Stimulated activated CD8-positive, alpha-beta memory T cell treated with anti-CD3 and anti-CD28 coated beads, Interleukin-4, amount 100 ng/mL, for 48 hours (primary cell): Measurements from ENCODE around the gene ARHGAP23.

Source experiments
- DNase-seq: peaks from one replicate; pipeline ENCODE4 v3.0.0-alpha.2; 2020

ARHGAP23 gene

DNA sequence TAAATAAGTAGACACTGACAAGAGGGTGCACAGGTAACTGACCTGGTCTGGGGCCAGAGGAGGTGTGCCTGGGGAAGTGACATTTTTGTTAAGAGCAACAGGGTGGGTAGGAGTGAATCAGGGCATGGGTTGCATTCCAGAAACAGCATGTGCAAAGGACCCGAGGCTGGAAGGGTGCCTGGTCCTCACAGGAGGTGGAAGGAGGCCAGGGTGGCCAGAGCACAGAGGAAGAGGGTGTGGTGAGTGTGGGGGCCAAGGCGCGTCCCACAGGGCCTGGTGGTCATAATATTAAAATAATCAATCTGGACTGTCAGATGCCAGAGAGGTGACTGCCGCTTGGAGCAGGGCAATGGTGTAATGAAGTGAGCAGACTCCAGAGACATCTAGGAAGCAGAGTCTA lies 14.3 kb downstream of the ARHGAP23 start:
- no peak for DNase-seq

DNA sequence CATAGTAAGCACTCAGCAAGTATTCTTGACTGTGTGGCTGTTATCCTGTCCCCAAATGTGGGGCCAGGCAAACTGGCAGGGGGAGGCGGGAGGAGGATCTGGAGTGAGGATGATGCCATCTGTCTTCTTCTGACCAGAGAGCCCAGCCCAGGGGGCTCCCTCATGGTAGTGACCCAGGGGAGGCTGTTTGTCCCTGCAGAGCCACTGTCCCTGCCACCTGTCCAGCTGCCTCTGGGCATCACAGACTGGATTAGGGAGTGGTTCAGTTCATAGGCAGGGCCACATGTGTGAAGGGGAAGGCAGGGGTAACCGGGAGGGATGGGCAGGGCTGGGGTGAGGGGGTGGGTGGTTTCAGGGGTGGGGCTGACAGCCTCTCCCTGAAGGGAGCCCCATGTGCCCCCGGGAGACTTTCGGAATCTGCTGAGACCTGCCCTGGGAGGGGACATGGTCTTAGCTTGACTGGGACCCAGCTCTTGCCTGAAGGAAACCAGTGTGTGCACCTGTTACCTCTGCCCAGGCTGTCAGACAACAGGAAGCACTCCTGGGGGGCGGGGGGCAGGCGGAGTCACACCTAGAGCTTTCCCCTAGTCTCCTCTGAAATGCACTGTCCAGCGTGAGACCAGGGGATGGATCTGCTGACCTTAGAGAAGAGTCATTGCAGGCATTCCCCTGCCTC lies 15.2 kb downstream of the ARHGAP23 start:
- no peak for DNase-seq

DNA sequence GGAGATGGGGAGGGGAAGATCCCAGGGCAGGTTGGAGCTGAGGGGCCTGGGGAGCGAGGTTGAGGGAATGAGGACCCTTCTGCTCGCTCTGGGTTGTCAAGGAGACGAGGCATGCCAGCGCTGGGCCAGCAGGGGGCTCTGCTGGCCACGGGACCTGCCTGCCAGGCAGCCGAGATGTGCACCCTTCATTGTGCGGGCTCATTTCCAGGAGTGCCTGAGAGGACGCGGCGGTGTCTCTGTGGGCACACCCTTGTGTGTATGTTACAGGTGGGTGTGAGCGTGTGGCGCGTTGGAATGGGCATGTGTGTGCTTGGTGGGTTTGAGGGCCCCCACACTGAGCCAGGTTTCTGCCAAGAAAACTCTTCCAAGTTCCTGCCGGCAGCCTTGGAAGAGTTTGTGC lies 15.9 kb downstream of the ARHGAP23 start:
- DNase-seq: peak; percentile 74

DNA sequence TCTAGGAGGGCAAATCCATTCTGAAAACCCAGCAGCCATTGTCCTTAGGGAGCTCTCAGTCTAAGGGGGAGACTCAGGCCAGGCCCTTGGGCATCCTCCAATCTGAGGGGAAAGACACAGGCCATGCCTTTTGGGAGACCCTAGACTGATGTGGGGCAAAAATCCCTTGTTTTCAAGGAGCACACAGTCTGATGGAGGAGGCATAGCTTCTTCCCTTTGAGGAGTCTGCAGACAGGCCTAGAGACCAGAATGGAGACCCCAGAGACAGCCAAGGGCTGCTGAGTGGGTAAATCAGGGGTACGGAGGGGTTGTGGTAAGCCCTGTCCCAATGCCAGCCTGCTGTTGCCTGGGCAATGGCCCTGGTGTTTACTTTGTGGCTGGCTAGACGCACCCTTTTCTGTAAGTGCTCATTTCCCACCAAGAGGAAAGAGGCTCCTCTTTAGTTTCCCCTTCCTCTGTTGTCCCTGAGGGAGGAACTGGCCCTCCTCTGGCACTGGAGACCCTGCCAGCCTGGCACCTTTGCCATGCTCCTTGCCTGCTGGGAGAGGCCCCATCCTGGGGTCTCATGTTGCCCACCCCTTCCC lies 19.3 kb downstream of the ARHGAP23 start:
- no peak for DNase-seq

DNA sequence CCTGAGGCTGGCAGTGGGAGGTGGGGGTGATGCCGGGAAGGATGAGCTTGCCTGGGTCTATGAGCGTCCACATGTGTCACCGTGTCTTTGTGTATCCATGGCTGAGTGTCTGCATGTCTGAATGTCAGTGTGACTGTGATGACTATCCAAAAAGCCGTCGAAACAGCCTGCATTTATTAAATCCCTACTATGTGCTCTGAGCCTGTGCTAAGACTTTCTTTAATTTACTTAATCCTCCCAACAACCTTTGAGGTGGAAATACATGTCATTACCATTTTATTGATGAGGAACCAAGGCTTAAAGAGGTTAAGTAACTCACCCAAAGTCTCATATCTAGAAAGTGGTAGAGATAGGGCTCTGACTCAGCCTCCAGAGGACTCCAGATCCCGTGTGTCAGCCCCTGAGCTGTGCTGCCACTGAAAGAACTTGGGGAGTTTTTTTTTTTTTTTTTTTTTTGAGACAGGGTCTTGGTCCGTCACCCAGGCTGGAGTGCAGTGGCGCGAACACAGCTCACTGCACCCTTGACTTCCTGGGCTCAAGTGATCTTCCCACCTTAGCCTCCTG lies 20.0 kb downstream of the ARHGAP23 start:
- no peak for DNase-seq

DNA sequence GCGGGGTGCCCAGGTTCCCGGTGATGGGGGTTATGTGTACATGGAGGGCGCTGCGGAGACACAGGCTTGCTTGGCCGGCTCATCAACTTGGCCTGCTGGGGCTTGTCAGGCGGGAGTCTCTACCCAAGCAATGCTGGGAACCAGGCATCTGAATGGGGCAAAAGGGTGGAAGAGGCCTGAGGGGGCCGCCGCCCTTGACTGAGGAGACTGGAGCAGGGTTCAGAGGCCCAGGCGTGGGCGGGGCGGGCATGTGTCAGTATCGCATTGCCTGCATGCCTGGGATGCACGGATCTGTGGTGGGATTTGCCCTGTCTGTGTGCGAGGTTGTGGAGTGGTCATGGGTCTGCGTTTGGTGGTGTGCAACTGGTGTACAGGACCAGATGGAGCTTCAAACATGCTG lies 21.1 kb downstream of the ARHGAP23 start:
- no peak for DNase-seq

DNA sequence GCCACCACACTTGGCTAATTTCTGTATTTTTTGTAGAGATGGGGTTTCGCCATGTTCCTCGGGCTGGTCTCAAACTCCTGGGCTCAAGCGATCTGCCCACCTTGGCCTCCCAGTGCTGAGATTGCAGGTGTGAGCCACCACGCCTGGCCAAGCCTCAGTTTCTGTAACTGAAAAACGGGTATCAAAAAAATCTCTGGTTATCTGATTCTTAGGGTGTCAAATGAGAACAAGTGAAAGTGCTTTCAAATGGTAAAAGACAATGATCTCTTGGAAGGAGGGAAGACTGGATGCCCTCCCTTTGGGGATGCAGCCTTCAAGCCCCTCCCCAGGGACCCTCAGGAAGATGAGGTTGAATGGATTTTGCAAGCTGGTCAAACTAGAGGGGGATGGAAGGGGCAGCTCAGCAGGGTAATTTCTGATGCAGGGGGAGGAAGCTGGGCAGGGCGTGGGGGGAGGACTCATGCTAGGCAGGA lies 22.3 kb downstream of the ARHGAP23 start:
- DNase-seq: no peak

DNA sequence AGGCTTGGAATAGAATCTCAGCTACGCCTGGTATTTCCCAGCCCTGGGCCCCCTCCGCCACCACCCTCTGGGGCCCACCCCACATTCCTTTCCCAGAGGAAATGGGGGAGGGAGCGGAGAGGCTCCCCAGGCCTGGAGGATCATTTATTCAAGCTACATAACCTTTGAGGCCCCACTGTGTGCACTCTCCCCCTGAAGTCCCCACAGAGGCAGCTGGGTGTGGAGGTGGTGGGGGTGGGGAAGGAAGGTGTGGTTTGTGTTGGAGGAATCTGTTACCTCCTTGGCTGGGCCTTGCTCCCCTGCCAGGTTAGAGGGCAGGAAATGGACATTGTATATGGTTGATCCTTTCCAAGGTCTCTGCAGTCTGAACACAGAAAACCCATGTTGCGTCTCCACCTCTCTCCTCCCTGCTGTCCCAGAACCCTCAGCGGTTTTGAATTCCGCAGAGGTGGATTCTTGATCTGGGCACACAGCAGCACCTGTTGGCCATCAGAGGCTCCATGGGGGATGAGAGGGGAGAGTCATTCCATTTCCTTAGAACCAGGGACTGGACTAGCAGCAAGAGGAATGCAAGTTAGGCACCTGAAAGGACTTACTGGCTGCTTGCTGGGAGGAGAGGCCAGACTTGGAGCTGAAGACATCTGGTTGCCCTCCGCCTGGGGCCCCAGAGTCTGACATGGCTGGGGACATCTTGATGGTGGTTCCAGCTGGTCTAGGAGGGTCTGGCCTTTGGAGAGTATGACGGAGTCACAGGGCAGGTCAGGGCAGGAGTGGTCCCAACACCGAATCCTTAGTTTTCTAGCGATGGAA lies 23.0 kb downstream of the ARHGAP23 start:
- no peak for DNase-seq

DNA sequence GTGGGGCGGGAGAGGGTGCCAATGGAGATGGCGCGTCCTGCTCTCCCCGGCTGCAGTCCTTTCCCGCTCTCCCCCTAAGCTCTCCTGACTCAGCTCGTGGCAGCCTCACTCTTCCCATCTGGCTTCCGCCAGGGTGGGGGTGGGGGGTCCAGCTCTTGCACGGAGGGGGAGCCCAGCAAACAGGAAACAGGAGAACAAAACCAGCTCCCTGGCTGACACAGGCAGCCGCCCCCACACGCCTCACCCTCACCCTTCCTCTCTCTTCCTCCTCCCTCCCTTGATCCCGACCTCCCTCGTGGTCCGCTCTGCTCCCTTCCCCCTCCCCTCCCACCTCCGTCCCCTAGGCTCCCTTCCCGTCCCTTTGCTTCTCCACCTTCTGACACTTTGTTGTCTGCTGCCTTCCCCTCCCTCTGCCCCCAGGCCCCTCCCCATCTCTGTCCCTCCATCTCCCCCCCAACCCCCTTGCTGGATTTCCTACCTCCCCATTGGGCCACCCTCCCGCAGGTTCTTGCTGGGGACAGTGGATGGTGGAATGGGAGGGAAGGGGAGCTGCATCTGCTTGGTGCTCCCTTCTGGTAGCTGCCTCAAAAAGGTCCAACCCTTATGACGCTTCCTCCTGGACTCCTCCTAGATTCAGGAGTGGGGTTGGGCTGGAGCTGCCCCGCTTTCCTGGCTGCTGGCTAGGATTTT lies 23.7 kb downstream of the ARHGAP23 start:
- no peak for DNase-seq

DNA sequence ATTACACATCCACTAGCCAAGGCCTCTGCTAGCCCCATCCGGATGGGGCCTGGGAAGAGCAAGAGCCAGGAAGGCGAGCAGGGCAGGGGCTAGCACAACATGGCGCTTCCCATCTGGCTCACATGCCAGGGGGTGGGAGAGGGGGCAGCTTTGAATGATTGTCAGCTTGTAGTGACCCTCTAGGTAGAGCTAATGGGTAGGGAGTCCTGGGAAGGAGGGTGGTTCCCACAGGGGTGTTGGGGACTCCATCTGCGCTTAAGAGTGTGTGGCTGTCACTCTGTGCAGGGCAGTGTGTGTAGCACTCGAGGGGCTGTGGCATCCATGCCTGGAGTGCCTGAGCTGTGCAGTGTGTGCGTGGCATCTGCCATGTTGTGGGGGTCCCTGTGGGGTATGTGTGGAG lies 24.5 kb downstream of the ARHGAP23 start:
- no peak for DNase-seq

DNA sequence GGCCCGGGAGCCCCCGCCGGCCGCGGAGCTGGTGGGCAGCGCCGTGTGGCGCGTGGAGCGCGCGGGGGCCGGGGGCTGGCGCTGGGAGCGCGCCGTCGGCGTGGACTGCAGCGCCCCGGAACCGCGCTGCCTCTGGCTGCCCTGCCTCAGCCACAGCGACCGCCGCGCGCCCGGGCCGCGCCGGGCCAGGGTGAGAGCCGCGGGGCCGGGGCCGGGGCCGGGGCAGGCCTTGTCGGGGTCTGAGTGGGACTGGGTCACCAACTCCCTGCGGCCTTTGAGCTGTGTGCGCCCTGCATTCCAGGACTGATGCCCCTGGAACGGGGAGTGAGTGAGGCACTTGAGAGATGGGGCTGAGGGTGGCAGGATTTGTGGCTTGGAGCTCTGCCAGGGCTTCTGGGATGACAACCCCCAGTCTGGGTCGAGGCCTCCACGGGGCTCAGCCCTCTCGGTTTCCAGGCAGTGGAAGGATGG lies 25.7 kb downstream of the ARHGAP23 start:
- no peak for DNase-seq

DNA sequence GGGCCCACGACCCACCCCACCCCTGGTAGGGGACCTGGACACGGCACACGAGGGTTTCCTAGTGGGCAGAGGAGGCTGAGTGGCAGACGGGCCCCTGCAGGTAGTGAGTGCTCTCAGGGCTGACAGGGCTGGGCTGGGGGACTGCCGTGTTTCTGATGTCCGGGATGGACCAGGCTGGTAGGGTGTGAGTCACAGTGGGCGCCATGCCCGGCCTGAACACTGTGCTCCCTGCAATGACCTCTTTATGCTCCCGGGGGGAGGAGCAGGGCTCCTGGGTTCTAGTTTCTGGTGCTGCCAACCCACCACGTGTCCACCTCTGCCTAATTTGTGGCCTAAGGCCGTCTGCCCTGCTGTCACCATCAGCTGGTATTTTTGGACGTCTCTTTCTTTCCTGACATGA lies 26.3 kb downstream of the ARHGAP23 start:
- no peak for DNase-seq

DNA sequence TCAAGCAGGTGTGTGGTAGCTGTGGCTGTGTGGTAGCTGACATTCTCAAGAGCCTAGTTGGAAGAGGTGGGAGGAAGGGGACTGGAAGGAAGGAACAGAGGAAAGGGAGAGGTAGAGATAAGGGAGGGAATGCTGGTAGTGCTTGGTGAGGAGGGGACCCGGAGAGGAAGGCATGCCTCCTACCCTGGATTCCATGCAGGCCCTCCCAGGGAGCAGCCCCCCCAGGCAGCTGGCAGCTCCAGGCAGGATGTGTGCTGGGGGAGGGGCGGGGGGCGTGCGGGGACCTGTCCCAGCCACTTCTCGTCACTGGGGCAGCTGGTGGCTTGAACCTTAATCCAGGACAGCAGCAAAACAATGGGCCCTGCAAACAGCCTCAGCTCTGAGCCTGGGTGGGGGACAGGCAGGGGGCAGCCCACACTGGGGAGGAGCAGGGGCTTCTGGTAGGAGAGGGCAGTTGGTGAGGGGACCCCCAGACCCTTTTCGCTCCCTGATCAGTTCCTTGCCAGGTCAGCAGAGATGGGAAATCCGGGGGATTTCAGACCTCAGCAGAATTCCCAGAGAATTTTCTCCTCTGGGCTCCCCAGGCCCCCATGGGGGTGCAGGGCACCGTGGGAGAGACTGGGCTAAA lies 27.1 kb downstream of the ARHGAP23 start:
- no peak for DNase-seq

DNA sequence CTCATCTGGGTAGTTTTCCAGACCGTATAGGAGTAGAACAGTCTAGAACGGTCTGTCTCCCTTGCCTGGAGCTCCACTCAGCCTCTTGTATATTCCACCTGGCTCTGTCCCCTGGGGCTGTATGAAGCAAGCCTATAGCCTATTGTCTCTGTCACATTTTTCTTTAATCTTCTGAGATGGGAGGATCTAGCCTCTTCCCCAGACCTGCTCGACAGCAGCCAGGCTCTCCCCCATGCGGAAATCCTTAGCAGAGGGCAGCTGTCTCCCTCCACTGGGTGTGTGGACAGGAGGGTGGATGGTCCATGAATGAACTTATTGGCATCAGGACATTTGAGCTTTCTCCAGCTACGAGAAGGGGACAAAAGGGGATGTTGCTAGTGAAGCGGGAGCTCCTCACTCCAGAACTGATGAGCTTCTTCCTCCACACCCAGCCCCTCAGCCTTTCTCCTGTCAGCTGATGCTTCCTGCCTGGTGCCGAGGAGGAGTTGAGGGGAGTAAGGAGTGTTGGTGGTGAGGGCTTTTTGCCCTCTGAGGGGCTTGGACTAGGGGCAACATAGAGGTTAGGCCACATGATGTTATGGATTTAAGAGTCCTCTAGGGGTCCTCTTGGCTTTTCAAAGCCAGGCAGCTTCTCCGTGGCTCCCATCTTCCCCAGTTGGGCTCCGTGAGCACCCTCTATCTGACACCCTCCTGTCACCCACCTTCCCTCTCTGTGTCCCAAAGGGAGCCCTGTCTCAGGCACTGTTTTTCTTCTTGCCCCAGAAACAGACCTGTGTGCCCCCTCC lies 28.0 kb downstream of the ARHGAP23 start:
- DNase-seq: no peak

DNA sequence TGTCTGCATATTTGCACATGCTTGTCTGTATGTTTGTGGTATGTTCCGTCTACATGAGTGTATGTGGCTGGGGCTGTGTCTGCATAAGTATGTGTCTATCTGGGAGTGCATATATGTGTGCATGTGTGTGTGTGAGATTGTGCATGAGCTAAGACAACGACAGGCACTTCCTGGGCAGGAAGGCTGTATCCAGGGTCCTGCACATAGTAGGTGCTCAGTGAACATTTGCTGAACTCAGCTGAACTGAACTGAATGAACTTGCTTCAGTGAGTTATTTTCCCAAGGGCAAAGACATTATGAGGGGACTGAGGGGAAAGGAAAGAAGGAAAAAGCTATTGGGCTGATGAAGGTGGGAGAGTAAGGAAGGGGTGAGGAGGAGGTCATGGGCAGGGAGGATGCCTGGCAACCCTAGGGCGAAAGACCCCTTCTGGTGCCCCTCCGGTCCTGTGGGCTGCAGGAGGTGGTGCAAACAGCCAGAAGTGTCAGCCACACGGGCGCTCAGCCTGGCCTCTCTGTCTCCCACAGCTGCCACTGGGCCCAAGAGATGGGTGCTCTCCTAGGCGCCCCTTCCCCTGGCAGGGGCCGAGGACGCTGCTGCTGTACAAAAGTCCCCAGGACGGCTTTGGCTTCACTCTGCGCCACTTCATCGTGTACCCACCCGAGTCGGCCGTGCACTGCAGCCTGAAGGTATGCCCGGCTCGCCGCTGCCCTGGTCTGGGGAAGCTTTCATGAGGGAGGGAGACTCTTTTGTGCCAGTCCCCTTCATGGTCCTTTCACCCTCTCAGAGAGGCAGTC lies 29.5 kb downstream of the ARHGAP23 start:
- DNase-seq: no peak

DNA sequence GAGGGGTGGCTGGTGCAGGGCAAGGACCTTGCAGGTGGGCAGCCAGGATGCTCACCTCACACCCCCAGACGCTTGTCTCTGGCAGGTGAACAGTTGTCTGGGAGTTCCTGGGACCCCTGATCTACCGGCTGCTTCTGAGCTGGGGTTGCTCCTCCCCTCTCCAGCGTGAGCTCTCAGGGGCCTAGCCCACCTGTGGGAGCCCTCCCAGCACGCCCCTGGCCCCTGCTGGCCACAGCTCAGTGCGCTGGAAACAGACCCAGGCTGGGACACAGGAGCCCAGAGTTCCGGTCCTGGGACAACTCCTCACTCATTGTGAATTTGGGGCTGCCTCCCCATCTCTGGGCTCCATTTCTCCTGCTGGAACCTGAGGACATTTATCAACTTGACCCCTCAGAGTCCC lies 30.3 kb downstream of the ARHGAP23 start:
- DNase-seq: no peak

DNA sequence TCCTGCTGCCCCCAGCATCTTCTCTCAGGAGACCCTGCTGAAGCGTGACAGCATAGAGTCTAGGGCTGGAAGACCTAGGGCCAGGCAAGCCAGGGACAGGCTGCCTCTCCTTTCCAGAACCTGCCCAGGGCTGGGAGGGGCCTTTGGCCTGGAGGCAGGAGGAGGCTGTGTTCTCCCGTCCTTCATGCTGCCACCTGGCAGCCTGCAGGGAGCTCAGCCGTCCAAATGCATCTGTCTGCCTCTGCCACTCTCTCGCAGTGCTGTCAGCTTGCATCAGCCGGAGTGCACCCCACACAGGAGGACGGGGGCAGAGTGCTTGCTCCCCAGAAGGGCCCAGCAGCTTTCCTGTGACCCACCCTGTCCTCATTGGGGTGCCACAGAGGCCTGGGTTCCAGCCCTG lies 31.3 kb downstream of the ARHGAP23 start:
- no peak for DNase-seq

DNA sequence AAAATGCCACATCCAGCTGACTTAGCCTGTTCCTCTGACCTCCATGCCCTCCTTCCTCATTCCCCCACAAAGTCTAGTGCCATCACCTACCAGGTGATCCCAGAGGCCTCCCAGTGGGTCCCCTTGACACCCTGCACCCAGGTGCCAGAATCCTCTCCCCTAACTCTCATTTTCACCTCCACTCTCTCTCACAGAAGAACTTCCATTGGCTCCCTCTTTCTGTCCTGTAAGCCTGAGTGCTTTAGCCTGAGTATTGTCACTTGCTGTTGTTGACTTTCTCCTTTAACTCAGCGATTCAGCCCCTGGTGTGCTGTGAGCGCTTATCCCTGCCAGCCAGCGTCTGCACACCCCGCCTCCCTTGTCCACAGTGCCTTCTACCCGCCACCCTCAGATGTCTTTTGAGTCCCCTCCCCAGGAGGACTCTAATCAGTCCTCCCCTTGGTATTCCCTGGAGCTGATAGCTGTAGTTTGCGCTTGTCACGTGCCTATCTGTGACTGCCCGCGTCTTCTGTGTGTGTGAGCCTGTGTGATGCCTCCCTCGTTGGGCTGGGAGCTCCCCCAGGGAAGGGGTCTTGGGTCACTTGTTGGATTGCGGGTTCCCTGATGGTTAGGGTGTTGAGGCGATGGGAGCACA lies 31.9 kb downstream of the ARHGAP23 start:
- DNase-seq: no peak

DNA sequence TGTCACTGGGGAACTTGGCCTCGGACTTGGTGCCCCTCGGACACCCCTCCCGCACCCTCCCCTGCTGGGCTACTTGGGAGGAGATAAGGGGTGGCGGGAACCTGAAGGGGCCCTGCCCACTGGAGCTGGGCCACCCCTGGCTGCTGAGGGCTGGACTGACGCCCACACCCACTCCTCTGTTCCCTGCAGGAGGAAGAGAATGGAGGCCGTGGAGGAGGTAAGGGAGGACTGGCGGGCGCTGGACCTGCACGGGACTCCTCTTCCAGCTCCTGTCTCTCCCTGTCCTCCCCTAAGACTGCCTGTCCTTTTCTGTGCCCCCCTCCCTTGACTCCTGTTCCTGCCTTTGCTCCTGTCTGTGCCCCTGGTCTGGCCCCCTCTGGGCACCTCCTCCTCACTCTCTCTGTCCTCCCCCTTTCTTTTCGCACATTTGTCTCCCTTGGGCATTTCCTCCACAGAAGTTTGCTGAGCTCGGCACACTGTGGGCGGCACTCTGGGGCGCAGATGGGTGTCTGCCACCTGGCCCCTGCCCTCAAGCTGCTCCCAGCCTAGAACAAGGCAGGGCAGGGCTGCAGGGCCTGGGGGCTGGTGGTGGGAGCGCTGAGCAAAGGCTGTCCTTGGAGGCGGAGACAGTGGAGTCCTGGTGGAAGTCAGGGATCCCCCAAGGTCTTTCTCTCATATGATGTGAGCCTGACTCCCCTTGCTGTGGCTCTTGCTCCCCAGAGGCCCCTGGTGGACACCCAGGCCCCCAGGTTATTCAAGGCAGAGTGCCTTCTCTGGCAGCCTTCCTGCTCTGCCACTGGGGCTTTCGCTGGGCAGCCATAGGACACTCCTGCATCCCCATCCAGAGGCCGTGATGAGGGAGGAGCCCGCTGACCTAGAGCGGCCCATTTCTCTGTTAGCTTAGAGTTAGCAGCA lies 32.7 kb downstream of the ARHGAP23 start:
- DNase-seq: no peak
